Type B pancreatic cell (in vitro differentiated cells): ENCODE results near the gene SLC25A21. TPM values are rescaled to one million over a fixed set of nuclear protein-coding genes. Genes with fewer than 3 reads are reported as not detected.

Experiments
- DNase-seq: peaks from one replicate; pipeline ENCODE4 v3.0.0; 2021; ENCODE audit warnings: mixed read lengths; ENCODE audit not compliant: unreplicated experiment; ENCODE audit errors: extremely low spot score
- H3K27ac Mint-ChIP-seq: 2 replicates; pipeline ENCODE4 v1.8.0; 2021; ENCODE audit warnings: mild to moderate bottlenecking, mixed read lengths
- H3K27me3 Mint-ChIP-seq: 2 replicates; pipeline ENCODE4 v1.8.0; 2021; ENCODE audit warnings: mixed read lengths
- H3K36me3 Mint-ChIP-seq: 2 replicates; pipeline ENCODE4 v1.8.0; 2021; ENCODE audit warnings: mixed read lengths
- H3K4me1 Mint-ChIP-seq: one replicate; pipeline ENCODE4 v1.8.0; 2021; ENCODE audit warnings: mixed read lengths; ENCODE audit not compliant: unreplicated experiment
- H3K4me3 Mint-ChIP-seq: 2 replicates; pipeline ENCODE4 v1.8.0; 2021; ENCODE audit warnings: mild to moderate bottlenecking, mixed read lengths
- H3K9me3 Mint-ChIP-seq: 2 replicates; pipeline ENCODE4 v1.8.0; 2021; ENCODE audit warnings: mixed read lengths
- CTCF ChIP-seq: fragments of 200-600 bp; sonication (generic); conservative IDR thresholded peaks from 2 replicates; pipeline ENCODE4 v1.5.0; 2021; ENCODE audit warnings: antibody characterized with exemption, mild to moderate bottlenecking
- total RNA-seq: library from RNA; stranded (reverse); gene quantifications from 2 replicates; pipeline ENCODE4 v1.2.1, GENCODE V29; 2021; ENCODE audit warnings: low replicate concordance

The SLC25A21 gene
- total RNA-seq, 1 donor from 2014 or later = 0.58 TPM

DNA sequence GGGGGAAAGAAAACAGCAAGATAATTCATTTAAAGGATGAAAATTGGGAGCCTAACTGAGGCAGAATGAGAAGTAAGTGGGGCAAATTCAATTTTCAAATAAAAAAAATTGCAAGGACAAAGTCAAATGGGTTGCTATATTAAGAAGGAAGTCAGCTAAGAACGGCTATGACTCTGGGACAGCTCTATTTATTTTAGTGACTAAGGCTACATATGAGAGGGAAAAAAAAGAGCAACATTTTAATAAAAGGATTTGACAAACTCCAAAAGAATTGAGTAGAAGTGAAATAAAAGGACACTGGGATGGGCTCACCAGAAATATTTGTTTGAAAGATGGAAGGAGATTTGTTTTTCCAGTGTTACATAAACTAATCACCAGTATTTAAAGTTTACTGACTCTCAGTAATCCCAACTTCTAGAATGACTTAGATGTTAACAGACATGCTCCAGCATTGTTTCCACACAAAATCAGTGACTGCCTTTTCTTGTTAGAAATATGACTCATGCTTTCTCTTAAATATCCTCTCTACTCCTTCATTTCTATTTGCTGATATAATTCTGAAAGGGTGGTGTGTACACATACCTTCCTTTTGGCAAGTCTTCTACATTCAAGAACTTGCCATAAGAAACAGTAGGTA, 198.5 kb downstream of the SLC25A21 start:
- no peak for DNase-seq
- Mint-ChIP-seq H3K36me3 (no peaks in the 10 kb centered on the region), H3K9me3 (no peaks in the 10 kb centered on the region), H3K4me1 (no peaks in the 10 kb centered on the region), H3K27me3 (peaks cover 7% of the 10 kb centered on the region), H3K4me3 (no peak overlapping the region), H3K27ac (no peak overlapping the region)
- no peak for TF ChIP-seq CTCF

GRCh38 chr14:36971263-36971855, 201.0 kb downstream of the SLC25A21 start:
- no peak for DNase-seq
- Mint-ChIP-seq H3K36me3 (no peaks in the 10 kb centered on the region), H3K27me3 (peaks cover 15% of the 10 kb centered on the region), H3K9me3 (no peaks in the 10 kb centered on the region), H3K4me3 (no peak overlapping the region), H3K4me1 (peaks cover 7% of the 10 kb centered on the region), H3K27ac (no peak overlapping the region)
- TF ChIP-seq CTCF = no peak

DNA sequence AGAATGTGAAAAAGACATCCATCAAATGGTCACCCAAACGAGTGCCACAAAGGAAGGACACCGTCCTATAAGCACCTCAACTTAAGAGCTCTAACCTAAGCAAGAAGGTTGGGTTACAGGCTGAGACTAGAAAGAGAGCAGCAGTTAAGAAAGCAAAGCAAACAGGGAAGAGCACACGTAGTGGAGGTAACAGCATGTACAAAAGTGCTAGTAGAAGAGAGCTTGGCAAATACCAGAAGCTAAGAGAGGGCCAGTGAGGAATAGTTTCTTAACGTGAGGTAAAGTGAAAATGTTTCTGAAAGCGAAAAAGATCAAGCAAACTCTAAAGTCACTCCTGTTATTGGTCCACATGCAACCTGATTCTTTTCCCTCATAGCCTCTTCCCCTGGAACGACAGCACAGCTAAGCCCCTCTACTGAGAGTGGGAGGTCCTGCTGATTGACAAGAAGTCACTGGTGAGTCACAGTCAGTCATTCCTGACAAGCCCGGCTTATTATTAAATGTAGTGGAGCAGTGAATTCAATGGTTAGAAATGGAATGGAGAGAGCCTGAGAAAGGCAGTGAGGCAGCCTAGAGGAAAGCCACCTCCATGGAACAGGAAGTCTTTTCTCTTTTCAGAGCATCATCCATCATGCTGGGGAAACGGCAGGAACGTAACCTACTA, 204.4 kb downstream of the SLC25A21 start:
- Mint-ChIP-seq H3K9me3 (no peaks in the 10 kb centered on the region), H3K4me3 (no peak overlapping the region), H3K4me1 (peaks cover 7% of the 10 kb centered on the region), H3K36me3 (no peaks in the 10 kb centered on the region), H3K27me3 (peaks cover 15% of the 10 kb centered on the region), H3K27ac (no peak overlapping the region)
- no peak for DNase-seq
- no peak for TF ChIP-seq CTCF

GRCh38 chr14:36955967-36956366, 216.4 kb downstream of the SLC25A21 start:
- no peaks in the 10 kb centered on the region for H3K36me3 Mint-ChIP-seq
- H3K27ac Mint-ChIP-seq = peak overlapping the region; percentile 64
- H3K4me3 Mint-ChIP-seq = no peak overlapping the region
- H3K4me1 Mint-ChIP-seq = no peaks in the 10 kb centered on the region
- peaks cover 12% of the 10 kb centered on the region for H3K27me3 Mint-ChIP-seq
- TF ChIP-seq CTCF = no peak
- DNase-seq = no peak
- H3K9me3 Mint-ChIP-seq = no peaks in the 10 kb centered on the region

GRCh38 chr14:36955376-36955775, 217.0 kb downstream of the SLC25A21 start:
- H3K4me3 Mint-ChIP-seq = peak overlapping the region; percentile 9
- no peaks in the 10 kb centered on the region for H3K36me3 Mint-ChIP-seq
- H3K4me1 Mint-ChIP-seq = no peaks in the 10 kb centered on the region
- H3K27me3 Mint-ChIP-seq = peaks cover 12% of the 10 kb centered on the region
- peak overlapping the region; percentile 64 for H3K27ac Mint-ChIP-seq
- no peaks in the 10 kb centered on the region for H3K9me3 Mint-ChIP-seq
- no peak for DNase-seq
- TF ChIP-seq CTCF = no peak
